ENCODE data around the gene STAT1. TPM values are rescaled to one million over a fixed set of nuclear protein-coding genes. Genes with fewer than 3 reads are reported as not detected.

The STAT1 gene
- total RNA-seq, 1 donor from 2014 or later, result 86.9 TPM

DNA sequence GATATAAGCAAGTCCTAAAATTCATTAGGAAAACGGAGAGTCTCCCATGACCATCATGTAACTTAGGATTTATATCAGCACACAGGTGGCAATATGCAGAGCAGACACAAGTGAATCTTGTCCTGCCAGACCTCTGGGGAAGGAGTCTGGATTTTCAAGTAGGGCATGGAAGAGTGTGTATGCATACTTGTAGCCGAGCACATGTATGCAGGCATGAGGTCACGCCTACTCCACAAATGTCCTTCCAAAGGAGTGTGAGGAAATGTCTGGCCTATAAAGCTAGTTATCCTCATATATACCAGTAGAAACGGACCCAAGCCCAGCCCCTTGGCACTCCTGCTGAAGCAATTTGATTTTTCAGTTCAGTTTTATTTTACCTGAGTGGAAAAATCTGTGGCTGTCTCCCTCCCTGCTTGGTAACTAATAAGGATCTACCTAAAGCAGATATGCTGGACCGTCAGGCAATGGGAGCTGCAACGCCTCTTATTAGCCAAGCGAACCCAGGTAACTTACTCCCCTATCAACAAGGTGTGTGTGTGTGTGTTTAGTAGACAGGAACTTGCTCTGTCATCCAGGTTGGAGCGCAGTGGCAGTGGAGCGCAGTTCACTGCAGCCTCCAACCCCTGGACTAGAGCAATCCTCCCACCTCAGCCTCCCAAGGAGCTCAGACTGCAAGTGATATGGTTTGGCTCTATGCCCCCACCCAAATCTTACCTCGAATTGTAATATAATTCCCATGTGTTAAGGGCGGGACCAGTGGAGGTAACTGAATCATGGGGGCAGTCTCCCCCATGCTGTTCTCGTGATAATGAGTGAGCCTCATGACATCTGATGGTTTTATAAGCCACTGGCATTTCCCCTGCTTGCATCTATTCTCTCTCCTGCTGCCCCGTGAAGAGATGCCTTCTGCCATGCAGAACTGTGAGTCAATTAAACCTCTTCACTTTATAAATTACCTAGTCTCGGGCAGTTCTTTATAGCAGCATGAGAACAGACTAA is 2.8 kb downstream of the STAT1 start:
- no peak overlapping the region for H3K4me3 ChIP-seq (ENCODE audit: low read depth, low read length)
- no peak for DNase-seq (ENCODE audit: low read depth)
- TF ChIP-seq, protein P1, sequence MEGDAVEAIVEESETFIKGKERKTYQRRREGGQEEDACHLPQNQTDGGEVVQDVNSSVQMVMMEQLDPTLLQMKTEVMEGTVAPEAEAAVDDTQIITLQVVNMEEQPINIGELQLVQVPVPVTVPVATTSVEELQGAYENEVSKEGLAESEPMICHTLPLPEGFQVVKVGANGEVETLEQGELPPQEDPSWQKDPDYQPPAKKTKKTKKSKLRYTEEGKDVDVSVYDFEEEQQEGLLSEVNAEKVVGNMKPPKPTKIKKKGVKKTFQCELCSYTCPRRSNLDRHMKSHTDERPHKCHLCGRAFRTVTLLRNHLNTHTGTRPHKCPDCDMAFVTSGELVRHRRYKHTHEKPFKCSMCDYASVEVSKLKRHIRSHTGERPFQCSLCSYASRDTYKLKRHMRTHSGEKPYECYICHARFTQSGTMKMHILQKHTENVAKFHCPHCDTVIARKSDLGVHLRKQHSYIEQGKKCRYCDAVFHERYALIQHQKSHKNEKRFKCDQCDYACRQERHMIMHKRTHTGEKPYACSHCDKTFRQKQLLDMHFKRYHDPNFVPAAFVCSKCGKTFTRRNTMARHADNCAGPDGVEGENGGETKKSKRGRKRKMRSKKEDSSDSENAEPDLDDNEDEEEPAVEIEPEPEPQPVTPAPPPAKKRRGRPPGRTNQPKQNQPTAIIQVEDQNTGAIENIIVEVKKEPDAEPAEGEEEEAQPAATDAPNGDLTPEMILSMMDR (conservative IDR thresholded peaks at IDR 0.05; ENCODE audit: low read depth, low read length), result no peak

DNA sequence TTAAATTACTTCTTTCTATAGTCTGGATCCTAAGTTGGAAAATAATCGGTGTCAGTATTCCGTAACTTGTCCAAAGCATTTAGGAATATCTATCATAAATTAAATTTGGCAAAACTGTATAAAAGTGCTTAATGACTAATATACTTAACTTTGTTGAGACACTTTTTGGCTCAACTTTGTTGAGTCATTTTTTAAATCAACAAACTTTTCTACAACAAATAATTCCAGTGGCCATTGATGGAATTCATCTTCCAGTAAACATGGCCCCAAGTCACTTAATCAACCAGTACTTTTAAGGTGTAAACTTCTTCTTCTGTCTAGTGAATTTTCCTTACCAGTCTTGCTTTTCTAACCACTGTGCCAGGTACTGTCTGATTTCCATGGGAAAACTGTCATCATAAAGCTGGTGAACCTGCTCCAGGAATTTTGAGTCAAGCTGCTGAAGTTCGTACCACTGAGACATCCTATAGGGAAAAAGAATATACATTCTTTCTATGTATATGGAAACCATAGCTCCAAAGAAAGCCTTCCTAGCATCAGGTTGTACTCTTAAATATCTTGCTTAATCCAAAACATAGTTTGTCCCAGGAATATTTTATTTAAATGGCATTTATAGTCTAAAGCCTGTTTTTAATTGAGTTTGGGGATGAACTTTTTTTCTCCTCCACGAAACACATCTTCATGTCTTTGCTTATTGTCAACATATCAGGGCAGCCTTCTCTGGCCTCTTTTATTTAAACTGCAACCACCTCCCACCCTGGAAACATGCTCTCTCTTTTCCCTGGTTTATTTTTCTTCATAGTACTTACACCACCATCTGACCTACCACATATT is 4.2 kb downstream of the STAT1 start:
- H3K4me3 ChIP-seq (ENCODE audit: low read depth, low read length), result no peak overlapping the region
- DNase-seq (ENCODE audit: low read depth), result no peak
- TF ChIP-seq, protein P1 (conservative IDR thresholded peaks at IDR 0.05; ENCODE audit: low read depth, low read length), result no peak

DNA sequence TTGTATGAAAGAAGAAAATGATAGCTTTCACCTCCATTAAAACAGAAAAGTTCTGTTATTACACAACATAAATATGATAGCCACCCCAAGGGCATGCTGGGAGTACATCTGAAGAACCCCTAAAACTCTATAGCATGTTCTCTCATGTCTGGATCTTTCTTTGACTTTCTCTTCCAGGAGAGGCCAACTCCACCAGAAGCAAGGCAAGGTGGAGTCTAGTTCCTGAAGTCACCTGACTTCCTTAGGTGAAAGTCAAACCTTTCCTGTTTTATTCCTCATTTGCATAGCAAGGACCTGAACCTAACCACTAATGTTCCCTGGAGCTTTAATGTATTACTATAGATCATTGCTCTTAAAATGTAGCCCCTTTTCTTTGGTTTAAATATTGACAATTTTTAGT is 5.7 kb downstream of the STAT1 start:
- DNase-seq (ENCODE audit: low read depth), result no peak
- TF ChIP-seq, protein P1 (conservative IDR thresholded peaks at IDR 0.05; ENCODE audit: low read depth, low read length), result no peak

DNA sequence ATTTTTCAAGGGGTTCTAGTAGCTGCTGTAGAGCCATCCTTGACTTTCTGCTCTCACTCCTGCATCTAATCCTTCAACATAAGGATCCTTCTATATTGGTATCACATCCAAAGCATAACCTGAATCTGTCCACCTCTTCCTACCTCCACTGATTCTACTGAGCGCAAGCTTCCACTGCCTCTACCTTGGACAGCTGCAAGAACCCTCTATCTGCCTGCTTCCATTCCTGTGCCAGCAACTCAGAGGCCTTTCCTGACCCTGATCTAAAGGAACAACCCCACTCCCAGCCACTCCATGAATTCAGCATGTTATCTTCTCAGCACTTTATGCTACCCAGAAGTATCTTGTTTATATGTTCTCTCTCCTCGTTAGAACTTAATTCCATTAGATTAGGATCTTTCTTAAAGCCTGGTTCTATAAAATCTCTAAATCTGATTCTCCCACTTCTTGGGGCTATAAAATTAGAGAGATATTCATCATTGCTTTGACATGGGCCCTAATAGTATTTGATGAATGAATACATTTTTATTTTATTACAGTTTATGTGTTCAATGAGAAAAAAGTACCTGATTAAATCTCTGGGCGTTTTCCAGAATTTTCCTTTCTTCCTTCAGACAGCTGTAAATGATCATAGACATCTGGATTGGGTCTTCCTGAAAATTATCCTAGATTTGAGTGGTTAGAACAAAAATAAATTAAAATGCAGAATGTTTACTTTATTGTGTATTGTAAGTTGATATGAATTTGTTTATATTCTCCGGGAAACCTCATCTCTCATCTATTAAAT is 6.8 kb downstream of the STAT1 start:
- H3K4me3 ChIP-seq (ENCODE audit: low read depth, low read length), result no peak overlapping the region
- DNase-seq (ENCODE audit: low read depth), result no peak
- TF ChIP-seq, protein P1 (conservative IDR thresholded peaks at IDR 0.05; ENCODE audit: low read depth, low read length), result no peak

More for the DNA sequence above, 5.7 kb downstream of the STAT1 start:
- no peak overlapping the region for H3K4me3 ChIP-seq (ENCODE audit: low read depth, low read length)

DNA sequence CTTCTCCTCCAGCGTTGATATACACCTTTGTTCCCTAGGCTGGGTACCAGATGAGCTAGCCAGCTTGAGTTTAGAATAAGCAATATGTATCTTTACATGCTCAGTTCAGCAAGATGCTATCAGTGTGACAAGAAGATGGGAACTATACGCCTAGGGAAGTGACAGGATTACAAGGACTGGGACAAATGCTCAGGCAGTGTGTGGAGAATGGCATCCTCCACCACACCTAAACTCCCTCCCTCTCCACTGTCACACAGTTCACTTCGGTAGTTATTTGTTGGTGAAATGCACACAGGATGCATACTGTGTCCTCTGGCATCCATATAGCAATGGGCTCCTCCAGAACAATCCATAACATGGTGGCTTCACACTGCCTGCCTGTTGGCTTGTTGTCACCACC is 7.7 kb downstream of the STAT1 start:
- TF ChIP-seq, protein P1 (conservative IDR thresholded peaks at IDR 0.05; ENCODE audit: low read depth, low read length), result no peak
- no peak overlapping the region for H3K4me3 ChIP-seq (ENCODE audit: low read depth, low read length)
- DNase-seq (ENCODE audit: low read depth), result no peak

Data from epithelial cell of proximal tubule (primary cell).